Stimulated activated CD4-positive, alpha-beta T cell treated with anti-CD3 and anti-CD28 coated beads, Interleukin-2, amount 100 ng/mL, for 24 hours (primary cell): ENCODE results near the gene INHBB.

Experiments
- DNase-seq, 2 donors: peaks; one replicate each; pipeline ENCODE4 v3.0.0-alpha.2; 2020

Gene INHBB

GRCh38 chr2:120360307-120360855 is 14.4 kb downstream of the INHBB start:
- no peak for DNase-seq

- no peak for DNase-seq
Observed at GRCh38 chr2:120362926-120363325, 17.0 kb downstream of the INHBB start.

GRCh38 chr2:120365236-120365793 is 19.4 kb downstream of the INHBB start:
- no peak for DNase-seq

GRCh38 chr2:120366698-120367097 is 20.8 kb downstream of the INHBB start:
- DNase-seq, result no peak

- no peak for DNase-seq
Observed at GRCh38 chr2:120367221-120367620, 21.3 kb downstream of the INHBB start.

- DNase-seq, result no peak
Observed at GRCh38 chr2:120367649-120368048, 21.7 kb downstream of the INHBB start.

- no peak for DNase-seq
Observed at GRCh38 chr2:120368086-120368485, 22.1 kb downstream of the INHBB start.

- DNase-seq, result no peak
Observed at GRCh38 chr2:120369250-120369649, 23.3 kb downstream of the INHBB start.

- no peak for DNase-seq
Observed at GRCh38 chr2:120371969-120372625, 26.2 kb downstream of the INHBB start.

- no peak for DNase-seq
Observed at GRCh38 chr2:120372816-120373215, 26.9 kb downstream of the INHBB start.

- no peak for DNase-seq
Observed at GRCh38 chr2:120373424-120373823, 27.5 kb downstream of the INHBB start.

- DNase-seq, result no peak
Observed at GRCh38 chr2:120374821-120375220, 28.9 kb downstream of the INHBB start.

- no peak for DNase-seq
Observed at GRCh38 chr2:120375251-120376020, 29.5 kb downstream of the INHBB start.

GRCh38 chr2:120376101-120376500 is 30.2 kb downstream of the INHBB start:
- DNase-seq, result no peak

GRCh38 chr2:120376679-120377640 is 31.0 kb downstream of the INHBB start:
- no peak for DNase-seq

GRCh38 chr2:120378605-120379004 is 32.7 kb downstream of the INHBB start:
- no peak for DNase-seq

GRCh38 chr2:120379916-120380893 is 34.3 kb downstream of the INHBB start:
- no peak for DNase-seq

- no peak for DNase-seq
Observed at GRCh38 chr2:120381192-120381591, 35.3 kb downstream of the INHBB start.

- DNase-seq, result no peak
Observed at GRCh38 chr2:120381661-120382060, 35.7 kb downstream of the INHBB start.

- no peak for DNase-seq
Observed at GRCh38 chr2:120382541-120383144, 36.7 kb downstream of the INHBB start.

- DNase-seq, result no peak
Observed at GRCh38 chr2:120383191-120383590, 37.3 kb downstream of the INHBB start.
